Gastroesophageal sphincter (tissue), 3 donors: Measurements from ENCODE around the gene NUCB1.

Experiments used
- CTCF ChIP-seq, 4 experiments: fragments of 200-600 bp in 2 of 4; fragments of 450-650 bp in 2 of 4; sonication (generic) in 1 of 4; IDR thresholded peaks; one replicate each; pipeline ENCODE4 v1.5.1; 2017 to 2019; ENCODE audit warnings: antibody characterized with exemption in 4 of 4, mild to moderate bottlenecking in 2 of 4, moderate library complexity in 2 of 4
- POLR2A ChIP-seq, 2 donors: fragments of 450-650 bp; IDR thresholded peaks; one replicate each; pipeline ENCODE4 v1.6.1; 2017; ENCODE audit warnings: antibody characterized with exemption in 2 of 2, mild to moderate bottlenecking in 2 of 2, moderate library complexity in 1 of 2
- POLR2AphosphoS5 ChIP-seq: sonication (generic); formaldehyde crosslinking; IDR thresholded peaks from one replicate; pipeline ENCODE4 v1.6.1; 2017; ENCODE audit warnings: antibody characterized with exemption

GRCh38 chr19:48935864-48936263, 35.8 kb downstream of the NUCB1 start:
- TF ChIP-seq POLR2A (IDR thresholded peaks at IDR 0.05) (no peak), CTCF (IDR thresholded peaks at IDR 0.05) (no peak), POLR2AphosphoS5 (no peak)
